ENCODE data around the gene NFIX.

The NFIX gene

GRCh38 chr19:13039211-13039789 lies 44.0 kb downstream of the NFIX start:
- DNase-seq, result no peak

- no peak for DNase-seq
Measured at GRCh38 chr19:13040232-13040947, 45.1 kb downstream of the NFIX start.

GRCh38 chr19:13040948-13041292 lies 45.6 kb downstream of the NFIX start:
- no peak for DNase-seq

GRCh38 chr19:13042443-13043130 lies 47.3 kb downstream of the NFIX start:
- no peak for DNase-seq

GRCh38 chr19:13043285-13043684 lies 48.0 kb downstream of the NFIX start:
- no peak for DNase-seq

- DNase-seq, result no peak
Measured at GRCh38 chr19:13044231-13044836, 49.1 kb downstream of the NFIX start.

- DNase-seq, result no peak
Measured at GRCh38 chr19:13045812-13046211, 50.5 kb downstream of the NFIX start.

GRCh38 chr19:13047374-13047773 lies 52.1 kb downstream of the NFIX start:
- DNase-seq, result no peak

GRCh38 chr19:13050274-13050673 lies 55.0 kb downstream of the NFIX start:
- no peak for DNase-seq

GRCh38 chr19:13051557-13052165 lies 56.4 kb downstream of the NFIX start:
- DNase-seq, result no peak

GRCh38 chr19:13052447-13053175 lies 57.3 kb downstream of the NFIX start:
- no peak for DNase-seq

- DNase-seq, result no peak
Measured at GRCh38 chr19:13053238-13053637, 58.0 kb downstream of the NFIX start.

- no peak for DNase-seq
Measured at GRCh38 chr19:13053761-13054625, 58.7 kb downstream of the NFIX start.

GRCh38 chr19:13054626-13055212 lies 59.4 kb downstream of the NFIX start:
- DNase-seq, result no peak

GRCh38 chr19:13055213-13056051 lies 60.2 kb downstream of the NFIX start:
- no peak for DNase-seq

- DNase-seq, result no peak
Measured at GRCh38 chr19:13056052-13056660, 60.9 kb downstream of the NFIX start.

GRCh38 chr19:13057147-13057572 lies 61.9 kb downstream of the NFIX start:
- DNase-seq, result no peak

GRCh38 chr19:13057744-13058143 lies 62.5 kb downstream of the NFIX start:
- DNase-seq, result no peak

GRCh38 chr19:13058951-13059660 lies 63.8 kb downstream of the NFIX start:
- DNase-seq, result no peak

Data from effector CD4-positive, alpha-beta T cell (primary cell).